Glutamatergic neuron (in vitro differentiated cells): ENCODE data around the gene IFT74. TPM values are rescaled to one million over a fixed set of nuclear protein-coding genes. Genes with fewer than 3 reads are reported as not detected.

Experiments used
- DNase-seq: peaks from one replicate; pipeline ENCODE4 v3.0.0; 2022
- H3K27ac Mint-ChIP-seq: one replicate; pipeline ENCODE4 v1.8.0; 2020; ENCODE audit warnings: mild to moderate bottlenecking, mixed read lengths, inconsistent platforms; ENCODE audit not compliant: unreplicated experiment
- H3K27me3 Mint-ChIP-seq: one replicate; pipeline ENCODE4 v1.8.0; 2020; ENCODE audit warnings: mild to moderate bottlenecking, moderate library complexity, mixed read lengths, inconsistent platforms; ENCODE audit not compliant: unreplicated experiment
- H3K36me3 Mint-ChIP-seq: one replicate; pipeline ENCODE4 v1.8.0; 2020; ENCODE audit warnings: mild to moderate bottlenecking, mixed read lengths, inconsistent platforms; ENCODE audit not compliant: unreplicated experiment
- H3K4me1 Mint-ChIP-seq: one replicate; pipeline ENCODE4 v1.8.0; 2020; ENCODE audit warnings: mild to moderate bottlenecking, low read depth, mixed read lengths, inconsistent platforms; ENCODE audit not compliant: unreplicated experiment
- H3K4me3 Mint-ChIP-seq: one replicate; pipeline ENCODE4 v1.8.0; 2020; ENCODE audit warnings: mild to moderate bottlenecking, mixed read lengths, inconsistent platforms; ENCODE audit not compliant: unreplicated experiment
- H3K9me3 Mint-ChIP-seq: one replicate; pipeline ENCODE4 v1.8.0; 2020; ENCODE audit warnings: mild to moderate bottlenecking, moderate library complexity, mixed read lengths, inconsistent platforms; ENCODE audit not compliant: unreplicated experiment
- total RNA-seq: library from RNA; stranded (reverse); fragmentation: NEBNext Ultra II Directional; extraction: Animal tissue kit (Norgen Biotek cat#: 25700); gene quantifications from one replicate; pipeline ENCODE4 v1.2.1, GENCODE V29; 2021; ENCODE audit not compliant: unreplicated experiment
- TF ChIP-seq, protein P1 (sequence below): fragments of 200-600 bp; sonication (generic); IDR thresholded peaks from one replicate; pipeline ENCODE4 v1.5.0; 2021; ENCODE audit not compliant: partially characterized antibody, unreplicated experiment

Gene IFT74
- total RNA-seq, 1 donor from 2014 or later: 6.0 TPM

DNA sequence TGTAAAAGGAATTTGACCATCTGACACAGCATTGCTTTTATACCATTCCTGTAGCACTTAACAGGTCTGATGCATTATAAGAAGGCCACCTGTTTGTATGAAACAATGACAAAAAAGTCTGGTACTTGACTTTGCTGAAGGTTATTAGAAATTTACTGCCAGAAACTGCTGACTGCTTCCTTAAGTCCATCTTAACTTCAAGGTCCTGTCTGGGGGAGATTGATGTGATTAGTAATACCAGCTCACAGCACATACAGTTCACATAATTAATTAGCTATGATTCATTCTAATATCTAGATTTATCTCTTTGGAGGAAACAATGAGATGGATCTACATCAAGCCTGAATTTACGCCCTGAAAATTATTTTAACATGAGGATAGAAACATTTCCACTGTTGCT is 103.2 kb downstream of the IFT74 start:
- no peak overlapping the region for H3K27ac Mint-ChIP-seq
- no peak for DNase-seq
- TF ChIP-seq, protein P1, sequence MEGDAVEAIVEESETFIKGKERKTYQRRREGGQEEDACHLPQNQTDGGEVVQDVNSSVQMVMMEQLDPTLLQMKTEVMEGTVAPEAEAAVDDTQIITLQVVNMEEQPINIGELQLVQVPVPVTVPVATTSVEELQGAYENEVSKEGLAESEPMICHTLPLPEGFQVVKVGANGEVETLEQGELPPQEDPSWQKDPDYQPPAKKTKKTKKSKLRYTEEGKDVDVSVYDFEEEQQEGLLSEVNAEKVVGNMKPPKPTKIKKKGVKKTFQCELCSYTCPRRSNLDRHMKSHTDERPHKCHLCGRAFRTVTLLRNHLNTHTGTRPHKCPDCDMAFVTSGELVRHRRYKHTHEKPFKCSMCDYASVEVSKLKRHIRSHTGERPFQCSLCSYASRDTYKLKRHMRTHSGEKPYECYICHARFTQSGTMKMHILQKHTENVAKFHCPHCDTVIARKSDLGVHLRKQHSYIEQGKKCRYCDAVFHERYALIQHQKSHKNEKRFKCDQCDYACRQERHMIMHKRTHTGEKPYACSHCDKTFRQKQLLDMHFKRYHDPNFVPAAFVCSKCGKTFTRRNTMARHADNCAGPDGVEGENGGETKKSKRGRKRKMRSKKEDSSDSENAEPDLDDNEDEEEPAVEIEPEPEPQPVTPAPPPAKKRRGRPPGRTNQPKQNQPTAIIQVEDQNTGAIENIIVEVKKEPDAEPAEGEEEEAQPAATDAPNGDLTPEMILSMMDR: no peak
- H3K9me3 Mint-ChIP-seq: no peaks in the 10 kb centered on the region
- no peaks in the 10 kb centered on the region for H3K4me1 Mint-ChIP-seq
- H3K36me3 Mint-ChIP-seq: no peaks in the 10 kb centered on the region
- H3K27me3 Mint-ChIP-seq: peaks cover 1% of the 10 kb centered on the region
- no peak overlapping the region for H3K4me3 Mint-ChIP-seq

DNA sequence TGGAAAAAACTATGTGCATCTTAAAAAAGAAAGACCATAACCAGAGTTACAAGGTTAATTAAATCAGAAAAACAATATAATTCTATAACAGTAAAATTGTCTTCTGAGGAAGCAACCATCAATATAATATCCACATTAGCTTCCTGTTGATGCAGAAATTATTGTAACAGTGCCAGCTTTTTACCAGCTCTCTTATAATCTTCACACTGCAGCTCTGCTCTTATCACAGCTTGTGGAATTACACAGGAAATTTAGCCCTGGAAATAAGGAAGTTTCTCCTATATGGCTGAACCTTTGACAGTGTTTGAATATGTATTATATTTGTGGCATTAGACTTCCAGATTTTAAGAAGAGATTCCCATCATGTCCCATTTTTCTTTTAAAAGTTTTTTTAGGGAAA is 103.7 kb downstream of the IFT74 start:
- TF ChIP-seq, protein P1: no peak
- no peak for DNase-seq
- Mint-ChIP-seq H3K36me3 (no peaks in the 10 kb centered on the region), H3K9me3 (no peaks in the 10 kb centered on the region), H3K4me3 (no peak overlapping the region), H3K4me1 (no peaks in the 10 kb centered on the region), H3K27me3 (peaks cover 1% of the 10 kb centered on the region), H3K27ac (no peak overlapping the region)

DNA sequence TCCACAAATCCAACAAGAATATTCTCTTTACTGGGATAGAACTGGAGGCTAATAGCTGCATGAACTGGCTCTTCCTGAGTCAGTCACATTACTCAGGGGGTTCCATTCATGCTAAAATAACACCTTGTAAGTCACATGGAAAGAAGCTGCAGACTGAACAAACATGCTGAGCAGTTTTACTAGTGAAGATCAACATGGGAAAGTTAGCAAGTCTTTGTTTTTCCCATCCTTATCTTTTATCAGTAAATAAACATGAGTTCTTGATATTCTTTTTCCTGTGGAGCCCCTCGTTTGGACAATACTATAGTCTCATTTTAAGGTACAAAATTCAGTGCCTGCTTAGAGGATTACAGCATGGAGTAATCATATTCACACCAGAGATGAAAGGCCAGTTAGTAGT is 109.1 kb downstream of the IFT74 start:
- DNase-seq: no peak
- Mint-ChIP-seq H3K36me3 (no peaks in the 10 kb centered on the region), H3K27me3 (peaks cover 1% of the 10 kb centered on the region), H3K4me1 (no peaks in the 10 kb centered on the region), H3K4me3 (no peak overlapping the region), H3K9me3 (peaks cover 2% of the 10 kb centered on the region), H3K27ac (no peak overlapping the region)
- TF ChIP-seq, protein P1: no peak

DNA sequence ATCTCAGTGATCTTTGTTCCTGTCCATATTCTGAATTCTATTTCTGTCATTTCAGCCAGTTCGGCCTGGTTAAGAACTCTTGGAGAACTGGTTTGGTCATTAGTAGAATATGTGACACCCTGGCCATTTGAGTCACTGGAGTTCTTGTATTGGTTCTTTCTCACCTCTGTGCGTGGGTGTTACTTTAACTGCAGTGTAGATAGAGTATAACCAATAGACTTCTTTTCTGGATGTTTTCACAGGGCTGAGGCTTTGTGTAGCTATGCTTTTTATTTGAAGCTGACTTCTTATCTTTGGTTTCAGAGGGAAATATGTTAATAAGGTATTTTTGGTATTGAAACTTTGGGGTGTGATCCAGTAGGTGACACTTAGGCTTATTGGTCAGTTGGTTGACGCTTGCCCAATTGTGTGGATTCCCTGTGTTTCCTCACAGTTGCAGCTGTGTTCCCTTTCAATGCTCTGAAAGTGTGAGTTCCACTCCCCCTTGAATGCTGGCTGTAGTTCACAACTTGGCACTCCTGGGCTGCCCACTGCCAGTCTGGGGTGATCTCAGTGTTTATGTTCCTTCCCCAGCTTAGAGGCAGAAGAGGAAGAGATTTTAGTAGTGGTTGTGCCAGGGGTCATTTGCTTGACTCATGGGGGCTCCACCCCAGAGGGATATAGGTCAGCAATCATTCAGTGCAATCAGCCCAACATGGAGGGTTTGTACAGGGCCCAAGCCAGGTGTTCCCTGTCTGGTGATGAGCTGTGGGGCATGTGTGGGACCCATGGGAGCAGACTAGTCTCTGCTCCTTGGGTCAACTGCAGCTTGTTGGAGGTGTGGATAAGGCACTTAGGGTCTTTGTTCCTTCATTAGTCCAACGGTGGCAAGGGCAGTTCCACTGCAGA is 117.9 kb downstream of the IFT74 start:
- H3K4me3 Mint-ChIP-seq: no peak overlapping the region
- no peaks in the 10 kb centered on the region for H3K27me3 Mint-ChIP-seq
- no peaks in the 10 kb centered on the region for H3K4me1 Mint-ChIP-seq
- no peak for DNase-seq
- peaks cover 4% of the 10 kb centered on the region for H3K9me3 Mint-ChIP-seq
- H3K27ac Mint-ChIP-seq: no peak overlapping the region
- TF ChIP-seq, protein P1: no peak
- peaks cover 4% of the 10 kb centered on the region for H3K36me3 Mint-ChIP-seq

DNA sequence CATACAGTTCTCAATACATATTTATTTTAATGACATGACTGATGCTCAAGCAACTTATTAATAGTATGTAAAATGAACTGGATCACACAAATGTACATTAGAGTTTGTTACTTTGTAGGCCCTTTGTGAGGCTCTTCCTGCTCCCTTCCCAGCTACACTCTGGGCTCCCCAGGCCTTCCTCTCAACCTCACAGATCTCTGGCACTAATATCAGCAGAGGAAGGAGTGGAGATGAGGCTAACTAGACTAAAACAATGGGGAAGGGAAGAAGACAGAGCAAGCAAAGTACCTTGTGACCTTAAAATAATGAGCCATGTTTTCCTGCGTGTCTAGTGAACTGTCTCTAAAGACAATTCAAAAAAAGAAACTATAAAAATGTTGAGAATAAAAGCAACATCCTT is 122.5 kb downstream of the IFT74 start:
- peaks cover 3% of the 10 kb centered on the region for H3K9me3 Mint-ChIP-seq
- H3K4me3 Mint-ChIP-seq: no peak overlapping the region
- DNase-seq: no peak
- H3K27me3 Mint-ChIP-seq: no peaks in the 10 kb centered on the region
- H3K36me3 Mint-ChIP-seq: peaks cover 4% of the 10 kb centered on the region
- no peaks in the 10 kb centered on the region for H3K4me1 Mint-ChIP-seq
- H3K27ac Mint-ChIP-seq: no peak overlapping the region
- TF ChIP-seq, protein P1: no peak
